Stomach smooth muscle (tissue), 2 donors: ENCODE data around the gene SHLD3.

ENCODE experiments used
- H3K27ac ChIP-seq: one replicate; pipeline ENCODE4 v1.7.0; 2013; ENCODE audit warnings: mild to moderate bottlenecking, low read length, inconsistent platforms
- H3K27me3 ChIP-seq, 2 donors: one replicate each; pipeline ENCODE4 v1.7.0; 2013; ENCODE audit warnings: low read length in 2 of 2; ENCODE audit not compliant: insufficient read depth in 2 of 2, control insufficient read depth in 1 of 2
- H3K36me3 ChIP-seq, 2 donors: one replicate each; pipeline ENCODE4 v1.7.0; 2013; ENCODE audit warnings: low read length in 2 of 2; ENCODE audit not compliant: control insufficient read depth in 2 of 2, insufficient read depth in 2 of 2
- H3K4me1 ChIP-seq: one replicate; pipeline ENCODE4 v1.7.0; 2013; ENCODE audit warnings: low read length; ENCODE audit not compliant: control insufficient read depth, insufficient read depth
- H3K4me3 ChIP-seq, 2 donors: one replicate each; pipeline ENCODE4 v1.7.0; 2013; ENCODE audit warnings: low read length in 2 of 2
- H3K9ac ChIP-seq, 2 donors: one replicate each; pipeline ENCODE4 v1.7.0; 2013; ENCODE audit warnings: low read length in 2 of 2, mild to moderate bottlenecking in 1 of 2
- H3K9me3 ChIP-seq, 2 donors: one replicate each; pipeline ENCODE4 v1.7.0; 2013; ENCODE audit warnings: low read length in 2 of 2; ENCODE audit not compliant: control insufficient read depth in 2 of 2
- donor health status: healthy.
- donor health status: Pancreatic carcinoma.

SHLD3 gene

DNA sequence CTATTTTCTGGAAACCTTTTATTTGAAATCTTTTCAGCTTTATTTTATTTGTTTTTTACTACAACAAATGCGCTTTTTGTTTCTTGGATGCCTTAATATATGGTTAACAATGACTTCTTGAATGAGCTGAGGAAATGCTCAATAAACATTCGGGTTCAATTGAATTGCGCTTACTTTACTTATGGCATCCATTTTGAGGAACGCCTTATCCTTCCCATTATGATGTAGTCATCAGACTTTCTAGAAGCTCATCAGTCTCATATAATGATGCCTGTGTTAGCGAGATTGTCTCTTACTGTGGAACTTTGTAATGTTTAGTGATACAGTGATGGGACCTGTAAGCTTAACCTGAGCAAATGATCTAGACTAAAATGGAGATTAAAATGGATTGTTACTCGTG, 916 bp downstream of the SHLD3 start:
- peak overlapping the region; percentile 98 to 100 for H3K4me3 ChIP-seq
- H3K9me3 ChIP-seq, result no peaks in the 10 kb centered on the region
- peak overlapping the region; percentile 87 to 95 for H3K9ac ChIP-seq
- no peaks in the 10 kb centered on the region for H3K36me3 ChIP-seq
- H3K4me1 ChIP-seq, result peaks cover 4% of the 10 kb centered on the region
- H3K27me3 ChIP-seq, result no peaks in the 10 kb centered on the region
- no peak overlapping the region for H3K27ac ChIP-seq

DNA sequence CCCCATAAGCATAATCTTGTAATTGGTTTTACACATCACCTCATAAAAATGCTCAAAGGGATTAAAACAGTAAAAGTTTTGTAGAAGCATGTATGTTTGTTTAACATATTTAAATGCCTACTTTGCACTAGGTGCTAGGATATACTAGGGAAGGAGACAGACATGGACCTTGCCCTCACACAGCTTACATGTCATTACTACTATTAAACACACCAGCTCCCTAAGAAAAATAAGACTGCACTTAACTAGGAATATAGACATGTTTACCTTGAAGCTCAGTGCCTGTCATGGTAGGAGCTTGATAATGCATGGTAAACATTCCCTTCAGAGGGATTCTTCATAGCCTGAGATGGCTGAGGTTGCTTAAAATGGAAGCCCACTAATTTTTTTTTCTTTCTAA, 6.2 kb downstream of the SHLD3 start:
- H3K27me3 ChIP-seq, result no peaks in the 10 kb centered on the region
- H3K4me3 ChIP-seq, result no peak overlapping the region
- peaks cover 0 to 2% of the 10 kb centered on the region in 2 donors for H3K36me3 ChIP-seq
- peaks cover 2% of the 10 kb centered on the region for H3K4me1 ChIP-seq
- no peak overlapping the region for H3K27ac ChIP-seq
- H3K9ac ChIP-seq, result no peak overlapping the region
- no peaks in the 10 kb centered on the region for H3K9me3 ChIP-seq

DNA sequence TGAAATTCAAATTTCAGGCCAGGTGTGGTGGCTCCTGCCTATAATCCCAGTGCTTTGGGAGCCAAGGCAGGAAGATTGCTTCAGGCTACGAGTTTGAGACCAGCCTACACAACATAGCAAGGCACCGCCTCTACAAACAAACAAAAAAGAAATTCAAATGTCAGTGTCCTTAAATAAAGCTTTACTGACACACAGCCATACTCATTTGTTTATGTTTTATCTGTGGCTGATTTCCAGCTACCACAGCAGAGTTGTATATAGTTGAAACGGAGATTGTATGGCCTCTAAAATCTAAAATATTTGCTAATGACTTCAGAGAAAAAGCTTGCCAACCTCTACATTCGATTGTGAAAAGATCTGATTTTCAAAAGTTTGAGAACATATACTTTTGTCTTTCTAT, 15.4 kb downstream of the SHLD3 start:
- Histone ChIP-seq H3K27ac (no peak overlapping the region), H3K36me3 (peaks cover 13 to 29% of the 10 kb centered on the region in 2 donors), H3K27me3 (no peaks in the 10 kb centered on the region), H3K9me3 (no peaks in the 10 kb centered on the region), H3K4me3 (no peak overlapping the region), H3K9ac (no peak overlapping the region), H3K4me1 (no peaks in the 10 kb centered on the region)

DNA sequence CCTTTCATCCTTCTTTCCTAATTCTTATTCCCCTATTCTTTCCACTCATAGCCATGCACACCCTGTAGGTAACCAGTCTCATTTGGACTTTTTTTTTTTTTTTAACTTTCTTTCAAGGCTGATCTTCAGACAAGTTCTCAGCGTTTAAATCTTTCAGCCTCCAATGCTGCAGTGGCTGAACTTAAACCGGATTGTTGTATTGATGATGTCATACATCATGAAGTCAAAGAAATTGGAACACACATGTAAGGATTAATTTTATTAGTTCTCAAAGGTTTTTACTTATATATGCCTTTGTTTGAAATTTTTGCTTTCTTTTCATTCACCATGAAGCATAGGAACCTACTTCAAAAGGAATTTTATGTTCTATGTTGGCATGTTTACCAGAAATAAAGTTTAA, 22.1 kb downstream of the SHLD3 start:
- Histone ChIP-seq H3K9me3 (no peaks in the 10 kb centered on the region), H3K9ac (no peak overlapping the region), H3K4me3 (no peak overlapping the region), H3K36me3 (peaks cover 0 to 3% of the 10 kb centered on the region in 2 donors), H3K4me1 (no peaks in the 10 kb centered on the region), H3K27me3 (no peaks in the 10 kb centered on the region), H3K27ac (no peak overlapping the region)

DNA sequence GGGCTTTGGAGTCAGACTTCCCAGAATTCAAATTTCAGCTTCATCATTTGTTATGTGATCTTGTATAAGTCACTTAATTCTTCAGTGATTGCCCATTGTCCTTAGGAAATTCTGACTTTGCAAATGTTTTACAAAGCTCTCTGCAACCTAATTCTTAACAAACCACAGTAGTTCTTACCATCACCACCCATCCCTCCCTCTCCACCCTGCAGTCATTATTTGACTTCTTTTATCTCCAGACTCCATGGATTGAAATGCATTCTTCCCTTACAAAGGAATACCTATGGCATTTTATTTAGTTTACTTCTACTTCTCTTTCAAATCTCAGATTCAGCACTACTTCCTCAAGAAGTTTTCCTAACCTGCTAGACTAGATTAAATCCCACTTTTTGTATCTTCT, 23.1 kb downstream of the SHLD3 start:
- Histone ChIP-seq H3K27me3 (no peaks in the 10 kb centered on the region), H3K4me1 (no peaks in the 10 kb centered on the region), H3K9me3 (no peaks in the 10 kb centered on the region), H3K27ac (no peak overlapping the region), H3K36me3 (peaks cover 0 to 3% of the 10 kb centered on the region in 2 donors), H3K4me3 (no peak overlapping the region), H3K9ac (no peak overlapping the region)

GRCh38 chr5:65651144-65651543, 26.3 kb downstream of the SHLD3 start:
- H3K4me1 ChIP-seq, result no peaks in the 10 kb centered on the region
- no peak overlapping the region for H3K27ac ChIP-seq
- no peak overlapping the region for H3K4me3 ChIP-seq
- no peaks in the 10 kb centered on the region for H3K27me3 ChIP-seq
- no peaks in the 10 kb centered on the region for H3K9me3 ChIP-seq
- no peak overlapping the region for H3K9ac ChIP-seq
- peaks cover 2 to 11% of the 10 kb centered on the region in 2 donors for H3K36me3 ChIP-seq

GRCh38 chr5:65654713-65655112, 29.9 kb downstream of the SHLD3 start:
- H3K27me3 ChIP-seq, result no peaks in the 10 kb centered on the region
- peaks cover 2 to 13% of the 10 kb centered on the region in 2 donors for H3K36me3 ChIP-seq
- no peak overlapping the region for H3K4me3 ChIP-seq
- no peaks in the 10 kb centered on the region for H3K4me1 ChIP-seq
- H3K9ac ChIP-seq, result no peak overlapping the region
- H3K9me3 ChIP-seq, result no peaks in the 10 kb centered on the region
- no peak overlapping the region for H3K27ac ChIP-seq

GRCh38 chr5:65663804-65664521, 39.1 kb downstream of the SHLD3 start:
- H3K4me1 ChIP-seq, result no peaks in the 10 kb centered on the region
- no peaks in the 10 kb centered on the region for H3K27me3 ChIP-seq
- no peak overlapping the region for H3K27ac ChIP-seq
- H3K9me3 ChIP-seq, result no peaks in the 10 kb centered on the region
- H3K36me3 ChIP-seq, result peaks cover 4 to 22% of the 10 kb centered on the region in 2 donors
- H3K4me3 ChIP-seq, result no peak overlapping the region
- no peak overlapping the region for H3K9ac ChIP-seq

GRCh38 chr5:65668696-65669095, 43.9 kb downstream of the SHLD3 start:
- Histone ChIP-seq H3K9me3 (no peaks in the 10 kb centered on the region), H3K36me3 (peaks cover 0 to 8% of the 10 kb centered on the region in 2 donors), H3K4me1 (no peaks in the 10 kb centered on the region), H3K9ac (no peak overlapping the region), H3K27ac (no peak overlapping the region), H3K27me3 (no peaks in the 10 kb centered on the region), H3K4me3 (no peak overlapping the region)

DNA sequence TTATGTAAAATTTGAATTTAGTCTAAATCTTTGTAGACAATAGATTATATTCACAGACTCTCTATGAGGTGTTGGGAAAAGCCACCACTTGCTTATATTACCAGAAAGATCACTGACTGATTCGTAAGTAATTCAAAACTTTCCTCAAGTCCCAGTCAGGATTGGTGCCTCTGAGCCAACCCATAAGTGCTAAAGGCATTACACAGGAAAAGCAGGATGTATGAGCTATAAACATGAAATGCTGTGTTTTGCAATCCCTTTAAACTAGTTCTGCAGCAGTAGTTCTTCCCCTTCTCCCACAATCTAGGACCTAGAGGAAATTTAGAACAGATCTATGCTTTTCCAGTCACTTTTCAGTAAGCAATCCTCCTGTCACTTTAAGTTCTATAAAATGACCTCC, 48.0 kb downstream of the SHLD3 start:
- Histone ChIP-seq H3K9ac (no peak overlapping the region), H3K27ac (no peak overlapping the region), H3K36me3 (peaks cover 0 to 7% of the 10 kb centered on the region in 2 donors), H3K9me3 (no peaks in the 10 kb centered on the region), H3K4me3 (no peak overlapping the region), H3K4me1 (no peaks in the 10 kb centered on the region), H3K27me3 (no peaks in the 10 kb centered on the region)

DNA sequence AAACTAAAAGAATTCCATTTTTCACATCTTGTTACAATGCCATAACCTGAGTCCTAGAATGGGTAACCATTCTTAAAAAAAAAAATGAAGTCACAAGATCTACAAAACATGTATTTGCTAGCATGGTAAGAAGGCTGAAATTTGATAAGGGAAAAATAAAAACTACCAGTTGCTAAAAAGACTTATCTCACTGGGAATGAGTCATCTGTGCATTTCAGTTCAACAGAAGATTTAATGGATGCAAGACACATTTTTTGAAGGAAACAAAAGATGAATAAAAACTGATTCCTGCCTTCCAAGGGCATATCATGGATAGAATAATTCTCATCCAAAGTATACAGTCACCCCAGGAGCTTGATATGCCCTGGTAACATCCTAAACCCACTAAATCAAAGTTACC, 49.9 kb downstream of the SHLD3 start:
- Histone ChIP-seq H3K9ac (no peak overlapping the region), H3K36me3 (peaks cover 0 to 7% of the 10 kb centered on the region in 2 donors), H3K27ac (no peak overlapping the region), H3K4me3 (no peak overlapping the region), H3K4me1 (no peaks in the 10 kb centered on the region), H3K9me3 (no peaks in the 10 kb centered on the region), H3K27me3 (no peaks in the 10 kb centered on the region)
